ENCODE data around the gene NUP188. TPM values are rescaled to one million over a fixed set of nuclear protein-coding genes. Genes with fewer than 3 reads are reported as not detected.

Gene NUP188
- total and polyA plus RNA-seq, 2 of the 13 experiments (the other 11 are each of a cell fraction or from before 2014, with no cell fraction given), result 28.0 to 38.5 TPM

DNA sequence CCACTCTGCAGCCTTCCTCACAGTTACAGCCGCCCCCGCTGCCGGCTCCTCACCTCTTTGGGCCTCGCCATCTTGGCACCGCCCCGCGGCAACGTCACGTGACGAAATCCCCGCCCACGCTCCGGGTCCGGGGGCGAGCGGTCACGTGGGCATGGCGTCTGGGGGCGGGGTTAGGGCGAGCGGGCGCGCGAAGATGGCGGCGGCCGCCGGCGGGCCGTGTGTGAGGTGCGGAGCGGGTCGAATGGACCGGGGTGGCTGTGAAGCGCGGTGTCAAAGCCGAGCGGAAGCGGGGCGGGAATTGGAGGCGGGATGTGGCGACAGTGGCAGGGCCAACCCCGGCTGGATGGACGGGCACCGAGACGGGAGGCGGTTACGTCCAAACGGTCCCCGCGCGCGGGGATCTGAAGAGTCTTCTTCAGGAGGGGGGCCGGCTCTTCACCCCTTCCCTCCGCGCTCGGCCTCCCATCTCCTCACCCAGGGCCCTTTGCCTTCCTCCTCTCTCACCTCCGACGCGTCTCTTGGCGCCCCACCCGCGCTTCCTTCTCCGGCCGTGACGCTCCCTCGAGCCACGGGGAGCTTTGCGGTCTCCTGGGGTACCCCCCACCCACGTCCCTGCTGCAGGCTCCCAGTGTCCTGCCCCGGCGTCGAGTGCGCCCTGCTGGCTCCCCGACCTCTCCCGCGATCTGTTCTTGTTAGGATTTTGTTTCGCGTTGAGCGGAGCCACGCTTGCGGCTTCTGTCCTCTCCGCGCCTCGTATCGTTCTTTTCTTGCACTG is at the start of gene NUP188, which contains the start of gene DOLK (continued):
- TF ChIP-seq, protein P1, sequence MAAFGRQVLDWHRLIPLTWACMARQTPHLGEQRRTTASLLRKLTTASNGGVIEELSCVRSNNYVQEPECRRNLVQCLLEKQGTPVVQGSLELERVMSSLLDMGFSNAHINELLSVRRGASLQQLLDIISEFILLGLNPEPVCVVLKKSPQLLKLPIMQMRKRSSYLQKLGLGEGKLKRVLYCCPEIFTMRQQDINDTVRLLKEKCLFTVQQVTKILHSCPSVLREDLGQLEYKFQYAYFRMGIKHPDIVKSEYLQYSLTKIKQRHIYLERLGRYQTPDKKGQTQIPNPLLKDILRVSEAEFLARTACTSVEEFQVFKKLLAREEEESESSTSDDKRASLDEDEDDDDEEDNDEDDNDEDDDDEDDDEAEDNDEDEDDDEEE (CRISPR knock-in tag; IDR thresholded peaks at IDR 0.05), result no peak
- TF ChIP-seq MTA1 (CRISPR knock-in tag; IDR thresholded peaks at IDR 0.05; ENCODE audit: borderline replicate concordance), result peak; percentile 33; the same call in 1 of the 2 replicates
- TF ChIP-seq ZNF34 (CRISPR knock-in tag; IDR thresholded peaks at IDR 0.05; ENCODE audit: borderline replicate concordance), result no peak
- no peak for TF ChIP-seq MATR3 (CRISPR knock-in tag; IDR thresholded peaks at IDR 0.05)
- TF ChIP-seq, protein P2, sequence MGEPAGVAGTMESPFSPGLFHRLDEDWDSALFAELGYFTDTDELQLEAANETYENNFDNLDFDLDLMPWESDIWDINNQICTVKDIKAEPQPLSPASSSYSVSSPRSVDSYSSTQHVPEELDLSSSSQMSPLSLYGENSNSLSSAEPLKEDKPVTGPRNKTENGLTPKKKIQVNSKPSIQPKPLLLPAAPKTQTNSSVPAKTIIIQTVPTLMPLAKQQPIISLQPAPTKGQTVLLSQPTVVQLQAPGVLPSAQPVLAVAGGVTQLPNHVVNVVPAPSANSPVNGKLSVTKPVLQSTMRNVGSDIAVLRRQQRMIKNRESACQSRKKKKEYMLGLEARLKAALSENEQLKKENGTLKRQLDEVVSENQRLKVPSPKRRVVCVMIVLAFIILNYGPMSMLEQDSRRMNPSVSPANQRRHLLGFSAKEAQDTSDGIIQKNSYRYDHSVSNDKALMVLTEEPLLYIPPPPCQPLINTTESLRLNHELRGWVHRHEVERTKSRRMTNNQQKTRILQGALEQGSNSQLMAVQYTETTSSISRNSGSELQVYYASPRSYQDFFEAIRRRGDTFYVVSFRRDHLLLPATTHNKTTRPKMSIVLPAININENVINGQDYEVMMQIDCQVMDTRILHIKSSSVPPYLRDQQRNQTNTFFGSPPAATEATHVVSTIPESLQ (CRISPR knock-in tag; conservative IDR thresholded peaks at IDR 0.05), result no peak
- no peak for TF ChIP-seq STAG1 (CRISPR knock-in tag; IDR thresholded peaks at IDR 0.05)
- TF ChIP-seq SRSF9 (IDR thresholded peaks at IDR 0.05; ENCODE audit: borderline replicate concordance, insufficient read depth, low read depth, low read length, poor library complexity, severe bottlenecking), result no peak
- TF ChIP-seq SNAI1 (CRISPR knock-in tag; IDR thresholded peaks at IDR 0.05; ENCODE audit: borderline replicate concordance), result 0 out of 2 replicates have a peak, but pooled peaks have one; percentile 63
- no peak for TF ChIP-seq FOXM1 (CRISPR knock-in tag; IDR thresholded peaks at IDR 0.05)
- TF ChIP-seq, protein P3, sequence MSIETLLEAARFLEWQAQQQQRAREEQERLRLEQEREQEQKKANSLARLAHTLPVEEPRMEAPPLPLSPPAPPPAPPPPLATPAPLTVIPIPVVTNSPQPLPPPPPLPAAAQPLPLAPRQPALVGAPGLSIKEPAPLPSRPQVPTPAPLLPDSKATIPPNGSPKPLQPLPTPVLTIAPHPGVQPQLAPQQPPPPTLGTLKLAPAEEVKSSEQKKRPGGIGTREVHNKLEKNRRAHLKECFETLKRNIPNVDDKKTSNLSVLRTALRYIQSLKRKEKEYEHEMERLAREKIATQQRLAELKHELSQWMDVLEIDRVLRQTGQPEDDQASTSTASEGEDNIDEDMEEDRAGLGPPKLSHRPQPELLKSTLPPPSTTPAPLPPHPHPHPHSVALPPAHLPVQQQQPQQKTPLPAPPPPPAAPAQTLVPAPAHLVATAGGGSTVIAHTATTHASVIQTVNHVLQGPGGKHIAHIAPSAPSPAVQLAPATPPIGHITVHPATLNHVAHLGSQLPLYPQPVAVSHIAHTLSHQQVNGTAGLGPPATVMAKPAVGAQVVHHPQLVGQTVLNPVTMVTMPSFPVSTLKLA (IDR thresholded peaks at IDR 0.05), result peak; percentile 80
- no peak for TF ChIP-seq CENPX (CRISPR knock-in tag; IDR thresholded peaks at IDR 0.05)
- TF ChIP-seq RARA (CRISPR knock-in tag; IDR thresholded peaks at IDR 0.05), result peak; percentile 35; the same call in 1 of the 2 replicates
- TF ChIP-seq SMAD9 (CRISPR knock-in tag; IDR thresholded peaks at IDR 0.05), result no peak
- TF ChIP-seq MBD4 (IDR thresholded peaks at IDR 0.05; ENCODE audit: borderline replicate concordance, low read length), result no peak
- TF ChIP-seq RXRA (CRISPR knock-in tag; IDR thresholded peaks at IDR 0.05), result peak; percentile 50
- TF ChIP-seq, protein P4, sequence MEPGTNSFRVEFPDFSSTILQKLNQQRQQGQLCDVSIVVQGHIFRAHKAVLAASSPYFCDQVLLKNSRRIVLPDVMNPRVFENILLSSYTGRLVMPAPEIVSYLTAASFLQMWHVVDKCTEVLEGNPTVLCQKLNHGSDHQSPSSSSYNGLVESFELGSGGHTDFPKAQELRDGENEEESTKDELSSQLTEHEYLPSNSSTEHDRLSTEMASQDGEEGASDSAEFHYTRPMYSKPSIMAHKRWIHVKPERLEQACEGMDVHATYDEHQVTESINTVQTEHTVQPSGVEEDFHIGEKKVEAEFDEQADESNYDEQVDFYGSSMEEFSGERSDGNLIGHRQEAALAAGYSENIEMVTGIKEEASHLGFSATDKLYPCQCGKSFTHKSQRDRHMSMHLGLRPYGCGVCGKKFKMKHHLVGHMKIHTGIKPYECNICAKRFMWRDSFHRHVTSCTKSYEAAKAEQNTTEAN (CRISPR knock-in tag; conservative IDR thresholded peaks at IDR 0.05), result peak; percentile 47; the same call in 1 of the 2 replicates
- TF ChIP-seq NR3C1 (CRISPR knock-in tag; IDR thresholded peaks at IDR 0.05), result no peak
- no peak for TF ChIP-seq ZNF878 (CRISPR knock-in tag; IDR thresholded peaks at IDR 0.05)
- TF ChIP-seq ZSCAN9 (CRISPR knock-in tag; IDR thresholded peaks at IDR 0.05; ENCODE audit: borderline replicate concordance), result peak; percentile 65; the same call in 1 of the 2 replicates
- no peak for TF ChIP-seq ZNF263 (CRISPR knock-in tag; IDR thresholded peaks at IDR 0.05)
- TF ChIP-seq, protein P5, sequence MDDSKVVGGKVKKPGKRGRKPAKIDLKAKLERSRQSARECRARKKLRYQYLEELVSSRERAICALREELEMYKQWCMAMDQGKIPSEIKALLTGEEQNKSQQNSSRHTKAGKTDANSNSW (CRISPR knock-in tag; IDR thresholded peaks at IDR 0.05; ENCODE audit: borderline replicate concordance), result no peak; the same call in 1 of the 2 replicates
- no peak for TF ChIP-seq ZFP1 (CRISPR knock-in tag; IDR thresholded peaks at IDR 0.05)
- no peak for TF ChIP-seq MIER2 (CRISPR knock-in tag; IDR thresholded peaks at IDR 0.05)

All from HepG2 (cell line).